GM19452 (cell line): ENCODE results near the gene TMPRSS11D.

Source experiments
- ATAC-seq: cut with Tn5 transposase; IDR thresholded peaks from one replicate; pipeline ENCODE4 v1.9.1; 2021; ENCODE audit not compliant: unreplicated experiment

Gene TMPRSS11D

DNA sequence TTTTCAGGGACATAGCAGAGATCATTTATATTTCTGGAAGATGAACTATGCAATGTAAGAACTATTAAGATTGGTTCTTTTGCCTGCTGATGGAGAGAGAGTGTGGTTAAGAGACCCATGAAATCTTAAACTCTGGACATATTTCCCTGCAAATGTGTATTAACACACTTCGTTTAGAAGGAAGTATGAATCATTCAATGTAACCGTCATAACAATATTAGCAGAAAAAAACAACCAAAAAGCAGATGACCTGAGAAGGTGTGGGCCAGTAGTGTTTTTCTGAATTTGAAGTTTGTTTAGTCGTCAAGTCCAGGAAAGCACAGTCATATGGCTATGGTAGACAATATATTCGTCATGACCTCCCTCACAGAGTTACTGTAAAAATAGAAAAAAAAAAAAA, 2.5 kb upstream of the TMPRSS11D start:
- no peak for ATAC-seq

DNA sequence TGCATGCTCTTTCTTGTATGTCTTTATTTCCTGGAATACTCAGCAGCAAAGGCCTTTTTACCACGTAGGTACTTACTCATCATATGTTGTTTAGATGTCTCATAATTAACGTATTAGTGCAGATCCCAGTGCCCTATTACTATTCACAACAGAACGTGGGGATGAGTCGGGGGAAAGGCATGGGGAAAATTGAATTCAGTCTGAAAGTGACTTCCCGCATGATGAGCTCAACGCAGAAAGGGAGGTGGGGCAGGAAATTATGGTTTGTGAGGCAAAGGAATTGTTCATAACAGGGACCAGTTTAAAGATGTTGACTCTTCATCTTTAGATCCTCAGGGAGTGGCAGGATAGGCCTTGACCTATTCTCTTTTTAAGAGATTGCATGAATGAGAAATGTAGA, 2.0 kb upstream of the TMPRSS11D start:
- ATAC-seq: no peak

DNA sequence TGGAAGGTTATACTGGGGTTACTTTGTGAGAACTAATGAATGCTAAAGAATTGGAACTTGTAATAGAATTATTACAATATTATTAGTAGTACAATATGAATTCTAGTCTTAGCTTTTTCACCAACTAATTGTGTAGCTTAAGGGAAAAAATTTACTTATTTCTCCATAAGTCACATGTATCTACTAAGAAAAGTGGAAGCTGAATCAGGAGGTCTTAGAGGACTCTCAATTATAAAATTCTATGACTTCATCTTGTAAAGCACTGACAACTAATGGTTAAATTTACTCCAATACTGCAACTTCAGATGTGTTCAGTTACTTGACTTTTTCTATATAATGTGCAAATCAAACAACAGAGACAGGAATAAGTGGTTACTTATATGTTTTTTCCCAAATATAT, 899 bp upstream of the TMPRSS11D start:
- ATAC-seq: no peak

DNA sequence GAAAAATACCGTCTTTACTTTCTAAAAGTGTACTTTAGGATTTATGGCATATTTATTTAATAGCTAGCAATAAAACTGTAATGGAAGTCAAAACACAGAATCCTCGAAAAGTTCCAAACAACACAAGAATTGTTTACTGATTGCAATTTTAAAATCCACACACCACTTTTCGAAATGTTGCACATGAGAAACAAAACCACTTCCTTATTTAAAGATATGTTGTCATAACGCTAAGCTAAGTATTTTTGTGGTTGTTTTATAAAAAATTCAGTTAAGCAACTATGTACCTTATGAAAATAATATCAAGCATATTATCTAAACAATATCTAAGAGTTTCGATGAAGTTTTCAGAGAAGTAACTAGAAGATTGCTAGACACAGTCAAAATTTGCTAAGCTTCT, 344 bp downstream of the TMPRSS11D start:
- ATAC-seq: no peak

DNA sequence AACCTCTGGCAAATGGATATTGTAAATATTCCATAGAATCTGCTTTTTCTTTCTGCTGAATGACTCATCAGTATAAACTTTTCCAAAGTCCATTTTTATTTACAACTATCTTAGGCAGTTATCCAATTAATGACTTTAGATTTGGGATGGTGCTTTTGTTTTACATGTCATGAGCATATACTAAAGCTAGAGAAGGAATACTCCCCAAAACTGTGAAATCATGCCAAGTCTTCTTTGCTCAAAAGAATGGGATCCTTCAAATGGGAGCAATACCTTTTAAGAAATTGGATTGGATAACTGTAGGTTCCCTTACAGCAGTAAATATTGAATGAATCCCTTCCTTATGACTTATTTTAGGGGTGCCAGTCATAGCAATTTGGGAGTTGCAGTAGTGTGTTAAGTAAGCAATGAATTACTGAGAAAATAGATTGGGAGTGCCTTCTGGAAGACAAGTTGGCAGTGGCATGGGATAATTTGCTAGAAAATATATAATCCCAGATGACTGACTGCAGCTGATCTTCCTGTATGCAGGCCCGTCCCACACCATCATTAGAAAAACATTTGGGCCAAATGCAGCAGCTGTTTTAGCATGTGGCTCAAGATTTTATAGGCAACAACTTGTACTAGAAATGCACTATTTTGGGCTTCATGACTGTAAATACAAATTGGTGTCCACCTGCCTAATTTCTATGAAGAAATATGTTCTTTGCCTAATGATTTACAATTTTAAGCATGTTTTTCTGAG, 2.8 kb downstream of the TMPRSS11D start:
- no peak for ATAC-seq

DNA sequence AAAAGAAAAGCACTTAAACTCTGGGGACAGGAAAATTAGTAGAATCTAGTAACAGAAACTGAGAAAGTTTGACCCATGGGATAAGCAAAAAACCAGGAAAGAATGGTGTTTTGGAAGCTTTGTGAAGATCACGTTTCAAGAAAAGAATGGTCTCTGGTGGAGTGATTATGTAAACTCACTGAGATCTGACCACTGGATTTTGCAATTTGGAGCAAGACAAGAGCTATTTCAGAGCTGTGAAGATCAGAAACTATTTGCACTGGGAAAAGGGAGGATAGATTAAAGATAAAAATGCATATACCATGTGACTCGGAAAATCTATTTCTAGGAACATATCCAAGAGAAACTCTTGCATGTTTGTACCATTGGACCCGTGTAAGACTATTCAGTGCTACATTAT, 4.3 kb downstream of the TMPRSS11D start:
- no peak for ATAC-seq

DNA sequence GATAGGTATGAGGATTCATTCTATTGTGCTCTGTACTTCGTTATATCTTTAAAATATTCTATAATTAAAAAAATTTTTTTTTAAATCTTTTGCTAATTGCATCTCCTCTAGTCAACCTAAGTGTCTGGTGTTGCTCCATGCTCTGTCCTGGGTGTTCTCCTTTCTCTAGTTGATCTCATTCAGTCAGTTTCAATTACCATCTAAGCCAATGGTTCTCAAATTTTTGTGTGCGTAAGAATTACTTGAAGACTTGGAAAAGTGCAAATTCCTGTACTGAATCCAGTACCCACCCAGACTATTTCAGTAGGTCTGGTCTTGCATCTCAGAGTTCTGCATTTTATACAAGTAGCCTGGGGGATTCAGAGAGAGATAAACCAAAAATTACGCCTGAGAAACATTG, 6.7 kb downstream of the TMPRSS11D start:
- ATAC-seq: no peak

DNA sequence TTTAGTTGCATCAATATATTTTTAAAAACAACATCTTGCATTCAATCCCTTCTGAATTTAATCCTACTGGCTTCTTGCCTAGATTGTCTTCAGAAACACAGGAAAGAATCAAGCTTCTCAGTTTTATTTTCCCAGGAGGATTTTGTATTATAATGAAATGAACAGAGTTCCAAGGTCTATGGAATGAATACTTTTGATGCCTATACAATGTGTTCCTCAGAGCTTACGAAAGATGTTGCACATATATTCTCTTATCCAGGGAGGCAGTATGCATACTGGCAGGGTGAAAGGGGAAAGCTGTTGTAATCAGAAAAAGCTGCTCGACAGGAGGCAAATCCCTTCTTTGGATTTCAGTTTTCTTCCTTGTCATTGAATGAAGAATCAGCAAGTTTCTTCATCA, 8.8 kb downstream of the TMPRSS11D start:
- no peak for ATAC-seq

DNA sequence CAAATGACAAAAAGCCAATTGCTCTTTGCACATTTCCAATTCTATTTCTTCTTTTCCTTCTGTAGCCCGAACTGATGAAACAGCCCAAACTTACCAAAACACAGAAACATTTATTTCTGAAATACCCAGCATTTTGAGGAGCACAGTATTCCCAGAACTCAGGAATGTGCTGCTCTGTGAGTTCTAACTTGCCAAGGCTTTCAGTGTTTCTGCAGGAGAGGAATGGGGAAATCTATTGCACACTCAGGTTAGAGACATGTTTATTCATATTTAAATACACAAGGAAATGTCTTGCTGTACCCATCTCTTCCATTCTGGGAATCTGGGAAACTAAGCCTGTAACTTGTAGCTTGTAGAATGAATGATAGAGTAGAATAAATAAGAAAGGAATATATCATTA, 10.7 kb downstream of the TMPRSS11D start:
- no peak for ATAC-seq

DNA sequence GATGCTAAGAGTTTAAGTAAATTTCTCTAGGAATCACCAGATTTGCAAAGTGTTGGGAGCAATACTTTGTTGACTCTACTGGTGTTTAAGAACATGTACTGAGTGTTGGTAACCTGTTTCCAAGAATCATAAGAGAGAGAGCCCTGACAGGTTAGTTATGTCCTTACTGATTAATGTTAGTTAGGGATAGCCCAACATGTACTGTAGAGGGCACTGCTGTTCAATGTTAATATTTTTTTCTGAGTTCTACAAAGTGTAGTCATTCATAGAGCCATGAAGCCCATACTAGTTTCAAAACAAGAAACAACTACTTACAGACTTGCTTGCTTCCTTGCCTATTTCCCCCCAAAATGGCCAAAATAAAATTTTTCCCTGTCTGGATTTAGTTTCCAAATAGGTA, 11.9 kb downstream of the TMPRSS11D start:
- no peak for ATAC-seq

DNA sequence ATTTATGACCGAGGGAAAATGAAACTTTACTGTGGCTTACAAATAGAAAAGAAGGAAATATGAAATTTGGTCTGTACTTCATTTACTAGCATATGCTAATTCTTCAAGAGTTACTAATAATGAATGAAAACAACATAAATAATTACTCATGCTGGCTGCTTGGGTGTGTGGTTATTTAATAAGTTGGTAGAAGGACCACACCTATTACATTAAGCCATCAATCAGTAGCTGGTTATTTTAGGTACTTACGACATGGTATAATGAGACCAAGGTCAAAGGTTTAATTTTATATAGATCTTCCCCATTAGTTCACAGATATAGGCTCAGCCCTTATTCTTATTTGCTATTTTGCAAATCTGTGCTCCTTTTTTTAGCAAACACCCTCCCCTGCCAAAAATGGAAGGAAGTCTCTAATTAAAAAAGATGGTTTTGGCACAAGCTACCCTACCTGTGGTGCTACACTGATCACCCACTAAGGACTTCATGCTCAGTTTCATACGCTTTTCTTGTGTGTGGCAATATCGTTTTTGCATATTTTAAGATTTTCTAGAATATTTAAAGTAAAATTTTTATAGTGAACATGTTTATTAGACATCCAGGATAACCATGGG, 14.1 kb downstream of the TMPRSS11D start:
- no peak for ATAC-seq

DNA sequence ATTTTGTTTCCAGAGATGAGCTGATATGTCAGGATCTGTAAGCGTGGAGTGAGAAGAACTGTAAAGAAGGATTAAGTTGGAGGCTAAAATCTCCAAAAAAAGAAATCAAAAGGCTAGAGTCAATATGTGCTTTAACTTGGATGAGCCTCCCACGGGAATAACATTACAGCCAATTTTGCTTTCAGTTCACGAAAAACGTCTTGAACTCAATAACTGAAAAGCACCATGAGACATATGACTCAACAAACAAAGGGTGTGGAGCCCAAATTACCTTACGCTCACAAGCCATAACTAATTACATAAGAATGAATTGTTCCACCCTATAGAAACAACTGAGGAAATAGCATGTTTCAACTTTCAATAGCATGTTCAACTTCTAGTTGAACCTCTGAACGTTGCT, 22.3 kb downstream of the TMPRSS11D start:
- no peak for ATAC-seq

DNA sequence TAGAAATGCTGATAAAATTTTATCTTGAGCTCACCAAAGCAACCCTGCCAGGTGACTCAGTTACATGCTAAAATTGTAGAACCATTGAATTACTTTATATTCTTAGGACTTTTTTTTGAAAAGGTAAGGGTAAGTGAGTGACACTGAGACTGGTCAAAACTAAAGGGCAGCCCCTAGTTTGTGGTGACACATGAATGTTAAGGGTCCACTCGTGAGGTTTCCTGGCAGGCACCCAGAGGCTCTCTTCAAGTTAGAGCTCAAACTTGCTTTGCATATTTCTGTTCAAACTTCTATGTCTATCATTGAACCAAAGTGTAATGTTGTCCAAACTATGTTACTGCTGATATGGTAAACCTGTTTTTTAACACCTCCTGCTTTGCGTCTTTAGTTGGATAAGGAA, 30.5 kb downstream of the TMPRSS11D start:
- ATAC-seq: no peak

DNA sequence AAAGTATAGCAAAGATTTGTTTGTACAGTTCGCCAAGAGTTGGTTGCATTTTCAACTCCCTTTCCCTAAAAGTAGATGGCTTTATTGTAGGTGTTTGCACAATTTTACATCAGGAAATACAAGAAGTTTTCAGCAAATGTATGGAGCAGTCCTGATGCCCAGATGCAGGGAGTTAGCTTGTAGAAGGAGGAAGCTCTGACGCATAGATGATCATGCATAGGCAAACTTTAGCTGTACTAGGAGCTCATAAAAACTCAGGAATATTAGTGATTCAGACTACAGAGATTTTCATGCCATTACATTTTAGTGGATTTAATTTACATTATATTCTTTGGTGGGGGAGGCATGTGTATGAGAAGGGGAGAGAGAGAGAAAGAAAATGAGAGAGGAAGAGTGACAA, 62.9 kb downstream of the TMPRSS11D start:
- no peak for ATAC-seq

DNA sequence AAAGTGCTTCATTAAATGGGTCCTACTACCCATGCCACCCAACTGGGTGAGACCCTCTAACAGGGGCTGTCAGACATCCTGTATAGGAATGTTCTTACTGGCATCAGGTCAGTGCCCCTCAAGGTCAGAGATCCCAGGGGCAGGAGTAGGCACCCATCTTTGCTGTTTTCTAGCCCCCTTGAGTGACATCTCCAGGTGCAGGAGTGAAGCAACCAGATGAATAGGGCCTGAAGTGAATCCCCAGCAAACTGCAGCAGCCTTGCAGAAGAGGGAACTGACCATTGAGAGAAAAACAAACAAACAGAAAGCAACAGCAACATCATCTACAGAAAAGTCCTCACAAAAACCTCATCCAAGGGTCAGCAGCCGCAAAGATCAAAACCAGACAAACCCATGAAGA, 73.8 kb downstream of the TMPRSS11D start:
- no peak for ATAC-seq

DNA sequence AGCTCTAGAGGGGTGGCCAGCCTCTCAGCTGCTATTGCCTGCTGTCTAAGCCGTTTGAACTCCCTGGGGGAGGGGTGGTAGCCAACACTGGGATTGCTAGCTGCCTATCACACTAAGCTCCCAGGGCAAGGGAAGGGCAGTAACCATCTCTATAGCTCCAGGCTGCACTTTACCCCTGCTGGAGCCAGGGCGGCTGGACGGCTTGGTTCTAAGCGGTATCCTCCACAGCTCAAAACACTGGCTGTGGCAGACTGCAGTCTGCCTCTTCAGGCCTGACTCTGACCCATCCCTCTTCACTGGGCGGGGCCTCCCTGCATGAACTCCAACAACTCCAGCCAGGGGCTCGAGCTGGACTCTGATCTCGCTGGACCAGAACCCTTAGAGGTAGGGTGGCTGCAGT, 74.3 kb downstream of the TMPRSS11D start:
- no peak for ATAC-seq

DNA sequence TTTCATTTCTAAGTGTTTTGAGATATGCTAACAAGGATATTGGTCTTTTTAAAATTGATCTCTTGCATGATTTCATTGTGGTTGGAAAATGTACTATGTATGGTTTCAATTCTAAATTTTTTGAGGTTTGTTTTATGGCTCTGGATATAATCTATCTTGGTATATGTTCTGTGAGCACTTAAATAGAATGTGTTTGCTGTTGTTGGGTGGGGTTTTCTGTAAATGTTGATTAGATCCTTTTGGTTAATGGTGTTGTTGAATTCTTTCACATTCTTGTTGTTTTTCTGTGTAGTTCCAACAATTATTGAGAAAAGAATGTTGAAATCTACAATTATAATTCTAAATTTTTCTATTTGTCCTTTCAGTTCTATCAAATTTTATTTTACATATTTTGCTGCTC, 87.0 kb downstream of the TMPRSS11D start:
- ATAC-seq: no peak

DNA sequence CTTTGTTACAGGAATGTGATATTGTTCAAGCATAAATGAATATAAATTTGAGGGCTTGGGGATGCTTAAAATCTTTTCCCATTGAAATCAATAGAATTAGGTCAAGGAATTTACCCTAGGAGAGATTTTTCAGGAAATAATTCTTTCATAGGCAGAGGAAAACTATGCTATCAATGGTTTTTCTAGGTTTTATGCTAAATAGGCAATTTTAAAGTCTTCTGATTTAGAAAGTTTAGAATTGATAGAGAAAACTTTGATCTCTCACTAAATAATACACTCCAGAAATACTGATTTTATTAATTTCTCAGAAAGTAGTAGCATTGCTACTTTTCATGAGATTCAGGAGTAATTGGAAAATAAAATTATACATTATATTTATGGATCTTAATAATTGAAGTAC, 93.1 kb downstream of the TMPRSS11D start:
- ATAC-seq: no peak

DNA sequence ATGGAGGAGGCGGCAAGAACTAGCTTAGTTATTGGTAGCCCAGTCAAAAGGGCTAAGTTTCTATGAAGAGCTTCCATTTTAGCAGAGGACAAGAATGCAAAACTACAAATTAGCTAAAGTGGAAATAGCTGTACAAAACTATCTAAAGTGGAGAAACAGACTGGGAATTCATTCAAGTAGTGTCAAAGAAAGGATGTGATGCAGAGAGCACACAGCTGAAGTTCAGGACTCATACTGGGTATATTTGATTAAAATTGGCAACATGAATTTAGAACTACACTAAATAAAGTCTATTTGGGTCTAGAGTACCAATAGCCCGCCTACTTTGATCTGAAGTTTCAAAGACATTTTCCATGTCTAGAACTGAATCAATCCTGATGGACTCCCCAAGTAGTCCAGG, 96.5 kb downstream of the TMPRSS11D start:
- ATAC-seq: no peak

DNA sequence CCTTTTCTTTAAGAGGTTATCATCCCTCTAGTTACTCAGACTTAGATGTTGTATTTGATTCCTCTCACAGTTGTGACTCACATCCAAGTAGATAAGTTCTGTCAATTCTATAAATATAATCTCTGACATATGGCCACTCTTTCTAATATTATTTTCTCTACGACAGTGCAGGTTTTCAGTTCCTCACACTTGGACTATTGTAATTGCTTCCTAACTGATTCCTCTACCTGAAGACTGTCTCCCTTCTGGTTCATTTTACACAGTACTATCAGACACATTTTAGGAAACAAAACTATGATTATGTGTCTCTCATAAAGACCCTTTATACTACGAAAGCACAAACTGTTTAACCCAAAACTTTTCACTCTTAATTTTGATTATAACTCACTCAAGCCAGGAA, 98.3 kb downstream of the TMPRSS11D start:
- ATAC-seq: no peak

DNA sequence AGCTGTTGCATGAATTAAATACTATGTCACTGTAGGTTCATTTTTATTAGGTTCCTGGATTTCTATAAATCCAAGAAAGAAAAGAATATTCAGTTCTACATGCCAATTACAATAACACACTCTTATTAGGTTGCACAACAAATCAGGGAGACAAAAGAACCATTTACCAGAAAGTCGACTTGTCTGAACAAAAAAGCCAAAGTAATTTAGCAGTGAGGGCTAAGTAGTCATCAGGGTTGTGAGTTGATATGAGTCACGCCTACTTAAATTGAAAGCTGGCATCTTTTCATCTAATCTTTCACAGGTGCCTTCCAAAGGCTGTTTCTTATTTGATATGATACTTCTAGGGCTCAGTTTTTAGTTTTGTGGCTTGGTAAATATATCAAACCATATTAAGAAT, 104.2 kb downstream of the TMPRSS11D start:
- ATAC-seq: no peak

DNA sequence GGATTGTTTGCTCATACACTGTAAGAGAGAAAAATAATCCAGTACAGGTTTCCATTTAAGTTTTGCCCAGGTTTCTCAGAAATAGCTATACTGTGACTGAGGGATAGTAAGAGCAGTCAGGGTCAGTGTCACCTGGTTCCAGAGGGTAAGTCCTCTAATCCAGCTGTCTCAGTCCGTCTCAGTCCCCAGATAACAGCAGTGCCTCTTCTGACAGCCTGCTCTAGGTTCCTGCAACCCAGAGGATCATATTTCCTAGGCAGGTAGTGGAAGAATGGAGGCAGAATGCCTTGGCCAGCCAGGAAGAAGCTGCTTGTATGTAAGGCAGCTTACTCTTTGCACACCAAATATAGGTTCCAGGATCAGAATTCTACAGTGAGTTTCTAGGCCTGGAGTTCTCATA, 107.1 kb downstream of the TMPRSS11D start:
- ATAC-seq: no peak
